SK-N-SH (cell line): ENCODE results near the gene COL10A1. TPM values are rescaled to one million over a fixed set of nuclear protein-coding genes. Genes with fewer than 3 reads are reported as not detected.

Source experiments
- CTCF ChIA-PET: fragments of 300-600, 350-600 bp; formaldehyde crosslinking; extraction: SDS; loops from one replicate; lab custom pipeline; 2021; lab: Yijun Ruan, JAX
- POLR2A ChIA-PET: fragments of 350-600 bp; sonication (Branson Sonifier 250); formaldehyde crosslinking; extraction: SDS; loops from one replicate; lab custom pipeline; 2020; ENCODE audit warnings: antibody characterized with exemption, inconsistent platforms; lab: Yijun Ruan, JAX
- DNase-seq: peaks from one replicate; pipeline ENCODE4 v3.0.0; 2012
- H2AFZ ChIP-seq: fragments of 200-600 bp; sonication (generic); 2 replicates; pipeline ENCODE4 v1.8.1; 2016; ENCODE audit warnings: antibody characterized with exemption, mild to moderate bottlenecking, low read depth
- H3F3A ChIP-seq: fragments of 200-600 bp; sonication (generic); replicated peaks from 2 replicates; pipeline ENCODE3; 2016; ENCODE audit warnings: antibody characterized with exemption, mild to moderate bottlenecking; ENCODE audit not compliant: insufficient read depth
- H3K27ac ChIP-seq, 2 experiments: fragments of 200-500 bp in 1 of 2; fragments of 200-600 bp in 1 of 2; sonication (Bioruptor generic) in 1 of 2; sonication (generic), shearing (Covaris generic) in 1 of 2; 2 replicates each; pipeline versions ENCODE4 v1.5.1 to v1.6.1; 2014 to 2016; ENCODE audit warnings: low read depth in 2 of 2, inconsistent platforms in 1 of 2, low read length in 1 of 2, mild to moderate bottlenecking in 1 of 2, mixed read lengths in 1 of 2
- H3K27me3 ChIP-seq: fragments of 200-600 bp; sonication (generic), shearing (Covaris generic); 2 replicates; pipeline ENCODE4 v1.6.1; 2016; ENCODE audit warnings: mixed run types; ENCODE audit not compliant: insufficient read depth
- H3K36me3 ChIP-seq, 2 experiments: fragments of 200-500 bp in 1 of 2; fragments of 200-600 bp in 1 of 2; sonication (Bioruptor generic) in 1 of 2; sonication (generic) in 1 of 2; replicated peaks in 1 of 2; 2 replicates each; pipeline versions ENCODE3 to v1.5.1; 2014 to 2016; ENCODE audit warnings: low read length in 1 of 2, mild to moderate bottlenecking in 1 of 2; ENCODE audit not compliant: insufficient read depth in 2 of 2, control insufficient read depth in 1 of 2
- H3K4me1 ChIP-seq, 2 experiments: fragments of 200-500 bp in 1 of 2; fragments of 200-600 bp in 1 of 2; sonication (Bioruptor generic) in 1 of 2; sonication (generic), shearing (Covaris generic) in 1 of 2; 2 replicates each; pipeline versions ENCODE4 v1.5.1 to v1.6.1; 2014 to 2016; ENCODE audit warnings: low read depth in 1 of 2, low read length in 1 of 2, mixed run types in 1 of 2; ENCODE audit not compliant: insufficient read depth in 2 of 2, control insufficient read depth in 1 of 2
- H3K4me2 ChIP-seq: fragments of 200-600 bp; sonication (generic), shearing (Covaris generic); 2 replicates; pipeline ENCODE4 v1.6.1; 2017; ENCODE audit warnings: mixed run types
- H3K4me3 ChIP-seq, 2 experiments: fragments of 200-500 bp in 1 of 2; fragments of 200-600 bp in 1 of 2; sonication (Bioruptor generic) in 1 of 2; sonication (generic), shearing (Covaris generic) in 1 of 2; 2 replicates each; pipeline versions ENCODE4 v1.5.1 to v1.8.1; 2014 to 2016; ENCODE audit warnings: low read depth in 2 of 2, inconsistent platforms in 1 of 2, low read length in 1 of 2, mild to moderate bottlenecking in 1 of 2, mixed read lengths in 1 of 2, moderate library complexity in 1 of 2
- H3K79me2 ChIP-seq: fragments of 200-600 bp; sonication (generic); 2 replicates; pipeline ENCODE4 v1.8.1; 2017; ENCODE audit warnings: mild to moderate bottlenecking; ENCODE audit not compliant: insufficient read depth
- H3K9ac ChIP-seq: fragments of 200-600 bp; sonication (generic); 2 replicates; pipeline ENCODE4 v1.6.1; 2017; ENCODE audit warnings: mixed run types
- H3K9me2 ChIP-seq: fragments of 200-600 bp; sonication (generic); 2 replicates; pipeline ENCODE4 v1.6.1; 2017; ENCODE audit warnings: mixed run types
- H3K9me3 ChIP-seq: fragments of 200-600 bp; sonication (generic); 2 replicates; pipeline ENCODE4 v1.6.1; 2017; ENCODE audit warnings: mixed run types, mild to moderate bottlenecking, moderate library complexity
- H4K20me1 ChIP-seq: fragments of 200-600 bp; sonication (generic); 2 replicates; pipeline ENCODE4 v1.6.1; 2017; ENCODE audit warnings: mild to moderate bottlenecking, mixed run types; ENCODE audit not compliant: insufficient read depth
- CTCF ChIP-seq: fragments of 200-600 bp; sonication (generic); IDR thresholded peaks from 2 replicates; pipeline ENCODE4 v1.6.1; 2017; ENCODE audit warnings: antibody characterized with exemption, mild to moderate bottlenecking, moderate library complexity
- EP300 ChIP-seq, 2 experiments: IDR thresholded peaks; 2 replicates each; pipeline versions ENCODE4 v1.4.0 to v1.6.1; 2012; ENCODE audit warnings: borderline replicate concordance in 1 of 2, low read depth in 1 of 2, low read length in 1 of 2
- FOSL2 ChIP-seq: IDR thresholded peaks from 2 replicates; pipeline ENCODE4 v1.4.0; 2012; ENCODE audit warnings: low read depth, mild to moderate bottlenecking, moderate library complexity, borderline replicate concordance
- IRF3 ChIP-seq: fragments of 150-350 bp; IDR thresholded peaks from 2 replicates; pipeline ENCODE4 v1.6.1; 2016; ENCODE audit warnings: mild to moderate bottlenecking, low read depth, low read length
- JUND ChIP-seq: IDR thresholded peaks from 2 replicates; pipeline ENCODE4 v1.4.0; 2012
- MAX ChIP-seq: IDR thresholded peaks from 2 replicates; pipeline ENCODE4 v1.4.0; 2012; ENCODE audit warnings: low read depth
- NRF1 ChIP-seq: IDR thresholded peaks from 2 replicates; pipeline ENCODE4 v1.6.1; 2012; ENCODE audit warnings: low read depth, mild to moderate bottlenecking, low read length
- PBX3 ChIP-seq: IDR thresholded peaks from 2 replicates; pipeline ENCODE4; 2012
- POLR2AphosphoS5 ChIP-seq: IDR thresholded peaks from 2 replicates; pipeline ENCODE4 v1.6.1; 2012; ENCODE audit warnings: low read depth, low read length
- RAD21 ChIP-seq: IDR thresholded peaks from 2 replicates; pipeline ENCODE4 v1.6.1; 2012; ENCODE audit warnings: mild to moderate bottlenecking, low read length
- RCOR1 ChIP-seq: fragments of 150-350 bp; IDR thresholded peaks from 2 replicates; pipeline ENCODE4 v1.6.1; 2017; ENCODE audit warnings: antibody characterized with exemption, low read length
- RXRA ChIP-seq: IDR thresholded peaks from 2 replicates; pipeline ENCODE4 v1.4.0; 2012; ENCODE audit warnings: low read depth, mild to moderate bottlenecking, borderline replicate concordance
- SMC3 ChIP-seq: IDR thresholded peaks from 2 replicates; pipeline ENCODE4 v1.6.1; 2012; ENCODE audit warnings: low read depth, low read length, improper control_type of control experiment
- TAF1 ChIP-seq: IDR thresholded peaks from 2 replicates; pipeline ENCODE4 v1.6.1; 2012; ENCODE audit warnings: low read depth, mild to moderate bottlenecking, low read length, moderate library complexity, borderline replicate concordance
- USF1 ChIP-seq: IDR thresholded peaks from 2 replicates; pipeline ENCODE4 v1.4.0; 2012; ENCODE audit warnings: low read depth, borderline replicate concordance
- USF2 ChIP-seq: fragments of 150-350 bp; IDR thresholded peaks from 2 replicates; pipeline ENCODE4 v1.6.1; 2017; ENCODE audit warnings: antibody characterized with exemption, low read length, low read depth, borderline replicate concordance
- WGBS: methylation state at CpG from one replicate; pipeline ENCODE4 v1.1.6; 2017; ENCODE audit warnings: low lambda C conversion rate; 5-methylcytosine and 5-hydroxymethylcytosine counted together
- polyA plus RNA-seq, 3 experiments: library from polyadenylated mRNA; depleted of rRNA; stranded (reverse); fragments of >200 nt; gene quantifications; 2 replicates each; pipeline ENCODE4 v1.2.3, GENCODE V29; 2012

COL10A1 gene
- polyA plus RNA-seq, 1 of the 3 experiments (the other 2 are of a cell fraction): 5.1 TPM

- DNase-seq: peak; percentile 26
- Histone ChIP-seq H2AFZ (no peak overlapping the region), H3K27ac (no peak overlapping the region), H4K20me1 (no peaks in the 10 kb centered on the region), H3K9me3 (no peaks in the 10 kb centered on the region), H3K4me1 (peaks cover 1 to 5% of the 10 kb centered on the region in 2 experiments; a peak in 2 of 4 replicates)
- POLR2A ChIA-PET: no interaction called here
- TF ChIP-seq RAD21 (peak; percentile 48), RCOR1 (no peak), SMC3 (peak; percentile 34), CTCF (peak; percentile 66)
- TF ChIP-seq, all 33 proteins: peak for 3
- Histone ChIP-seq H3F3A (peaks cover 9% of the 10 kb centered on the region), H3K9ac (no peak overlapping the region), H3K9me2 (no peaks in the 10 kb centered on the region), H3K36me3 (peaks cover 5 to 66% of the 10 kb centered on the region in 2 experiments), H3K27me3 (no peaks in the 10 kb centered on the region), H3K79me2 (no peaks in the 10 kb centered on the region), H3K4me2 (no peak overlapping the region), H3K4me3 (no peak overlapping the region; a peak in 1 of 4 replicates)
- WGBS: 81% methylated on average over 5 of the region's 5 CpGs
- CTCF ChIA-PET: interaction anchor here (0.6 to 2.4 kb wide), 16 partner anchors 8 to 141 kb away, joined by 3 to 16 read pairs (median 3); partner anchors contain the start of gene NT5DC1
These were observed 14.1 kb downstream of the COL10A1 start for GRCh38 chr6:116111552-116112528.

GRCh38 chr6:116108836-116109235 lies 17.1 kb downstream of the COL10A1 start:
- Histone ChIP-seq H3K9ac (no peak overlapping the region), H4K20me1 (no peaks in the 10 kb centered on the region), H3K27ac (no peak overlapping the region), H3K9me3 (no peaks in the 10 kb centered on the region), H3K27me3 (no peaks in the 10 kb centered on the region), H3K4me3 (no peak overlapping the region), H3K79me2 (no peaks in the 10 kb centered on the region), H2AFZ (no peak overlapping the region), H3K4me2 (no peak overlapping the region), H3K36me3 (peaks cover 0 to 49% of the 10 kb centered on the region in 2 experiments), H3F3A (peaks cover 4% of the 10 kb centered on the region), H3K4me1 (peaks cover 9 to 13% of the 10 kb centered on the region in 2 experiments; a peak in 3 of 4 replicates), H3K9me2 (no peaks in the 10 kb centered on the region)
- peak; percentile 34 for DNase-seq
- 11% methylated on average over 1 of the region's 1 CpG for WGBS
- ChIA-PET CTCF (interaction anchor here (0.9 to 1.4 kb wide), 3 partner anchors 11 to 64 kb away, joined by 3 to 4 read pairs (median 3); no protein-coding TSS in a partner anchor), POLR2A (interaction anchor here (2.1 kb wide), 1 partner anchor 8 kb away, joined by 6 read pairs; the partner anchor contains the start of gene NT5DC1)
- TF ChIP-seq TAF1 (no peak), JUND (no peak), MAX (no peak), USF2 (no peak), RXRA (no peak), NRF1 (no peak), USF1 (no peak), POLR2AphosphoS5 (no peak), IRF3 (no peak), PBX3 (no peak), SMC3 (no peak), EP300 (IDR thresholded peaks at IDR 0.05; ENCODE audit: borderline replicate concordance in 1 of 2, low read depth in 1 of 2, low read length in 1 of 2) (no peak), FOSL2 (no peak)
